Epithelial cell of proximal tubule (primary cell): Measurements from ENCODE around the gene RUNDC3A. TPM values are rescaled to one million over a fixed set of nuclear protein-coding genes. Genes with fewer than 3 reads are reported as not detected.

Source experiments
- DNase-seq: peaks from one replicate; pipeline ENCODE4 v3.0.0-alpha.2; 2011; ENCODE audit warnings: low read depth
- H3K4me3 ChIP-seq: 2 replicates; pipeline ENCODE4 v1.5.1; 2011; ENCODE audit warnings: low read depth, mild to moderate bottlenecking, low read length
- CTCF ChIP-seq: conservative IDR thresholded peaks from 2 replicates; pipeline ENCODE4 v1.5.1; 2012; ENCODE audit warnings: low read depth, mild to moderate bottlenecking, low read length
- total RNA-seq: library from RNA; depleted of rRNA; stranded (reverse); fragments of >200 nt; gene quantifications from 2 replicates; pipeline ENCODE4 v1.2.3, GENCODE V29; 2015

Gene RUNDC3A
- total RNA-seq, 1 donor from 2014 or later, result 2.2 TPM

DNA sequence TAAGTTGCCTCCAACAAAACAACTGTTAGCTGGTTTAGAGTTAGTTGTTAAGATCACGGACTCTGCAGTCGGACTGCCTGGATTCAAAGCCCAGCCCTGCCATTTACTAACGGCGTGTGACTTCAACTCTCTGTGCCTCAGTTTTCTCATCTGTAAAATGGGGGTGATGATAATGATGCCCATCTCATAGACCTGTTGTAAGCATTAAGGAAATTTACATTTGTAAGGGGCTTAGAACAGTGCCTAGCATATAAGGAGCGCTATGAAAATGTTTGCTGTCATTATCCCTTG lies 41.3 kb upstream of the RUNDC3A start:
- DNase-seq, result no peak
- no peak for TF ChIP-seq CTCF
- no peak overlapping the region for H3K4me3 ChIP-seq

GRCh38 chr17:44267818-44268490 lies 40.4 kb upstream of the RUNDC3A start, which contains the start of gene SLC4A1:
TSS of gene SLC4A1 (minus strand) at chr17:44268135. CDS start at chr17:44262866, 5,269 bp downstream.
- H3K4me3 ChIP-seq, result no peak within 1 kb of the TSS
- DNase-seq, result no peak
- no peak for TF ChIP-seq CTCF

DNA sequence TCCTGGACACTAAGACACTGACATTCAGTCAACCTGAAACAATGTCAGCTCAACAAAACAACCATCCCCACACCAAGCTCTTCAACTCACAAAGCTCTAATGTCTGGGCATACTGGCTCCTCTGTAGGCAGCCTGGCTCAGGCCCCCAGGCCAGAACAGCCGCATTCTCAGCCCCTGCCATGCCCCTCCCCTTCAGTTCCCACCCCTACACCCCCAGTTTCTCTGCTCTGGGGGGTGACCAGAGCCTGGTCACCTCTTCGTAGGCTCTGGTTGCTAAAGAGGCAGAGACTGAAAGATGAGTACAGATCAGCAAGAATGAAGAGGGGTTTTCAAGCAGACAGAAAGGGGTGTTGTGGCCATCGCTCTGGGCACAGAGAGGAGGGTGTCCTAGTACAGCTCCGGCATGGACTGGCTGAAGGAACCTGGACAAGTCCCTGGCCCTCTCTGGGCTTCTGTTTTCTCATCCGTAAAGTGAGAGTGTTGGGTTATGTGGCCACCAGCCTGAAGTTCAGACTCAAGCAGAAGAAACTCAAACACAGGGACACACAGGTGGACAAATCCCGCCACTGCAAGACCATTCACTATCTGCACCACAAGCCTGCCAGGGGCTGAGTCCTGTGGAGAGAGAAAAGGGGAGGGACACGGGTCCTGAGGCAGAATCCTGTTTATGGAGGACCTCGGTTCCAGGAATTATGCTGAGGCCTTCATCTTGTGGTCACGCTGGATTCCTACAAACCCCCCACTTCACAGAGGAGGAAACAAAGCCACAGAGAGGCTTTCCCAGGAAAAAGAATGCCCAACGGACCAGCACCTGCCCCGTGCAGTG lies 39.5 kb upstream of the RUNDC3A start:
- no peak for DNase-seq
- no peak for TF ChIP-seq CTCF
- H3K4me3 ChIP-seq, result no peak overlapping the region

GRCh38 chr17:44269535-44270240 lies 38.7 kb upstream of the RUNDC3A start:
- DNase-seq, result no peak
- no peak overlapping the region for H3K4me3 ChIP-seq
- TF ChIP-seq CTCF, result no peak

- no peak for DNase-seq
- H3K4me3 ChIP-seq, result no peak overlapping the region
- TF ChIP-seq CTCF, result no peak
Observed at GRCh38 chr17:44272321-44272951, 36.0 kb upstream of the RUNDC3A start.

DNA sequence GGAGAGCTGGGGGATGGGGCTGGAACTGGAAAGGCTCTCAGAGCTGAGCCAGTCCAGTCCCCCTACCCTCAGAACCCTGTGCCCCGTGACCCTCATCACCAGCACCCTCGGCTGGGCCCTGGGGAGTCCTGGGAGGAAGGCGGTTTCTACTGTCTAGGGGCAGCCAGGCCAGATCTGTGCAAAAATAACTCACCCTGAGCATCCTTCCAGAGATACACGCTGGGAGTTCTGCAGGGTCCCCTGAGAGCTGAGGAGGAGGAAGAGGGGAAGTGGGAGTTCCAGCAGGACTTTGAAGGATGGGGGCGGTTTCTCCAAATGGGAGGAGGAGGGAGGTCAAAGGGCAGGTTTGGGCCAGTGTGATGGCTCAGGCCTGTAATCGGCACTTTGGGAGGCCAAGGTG lies 35.4 kb upstream of the RUNDC3A start:
- H3K4me3 ChIP-seq, result no peak overlapping the region
- no peak for DNase-seq
- TF ChIP-seq CTCF, result no peak
